Measurements from ENCODE around the gene FLOT1. TPM values are rescaled to one million over a fixed set of nuclear protein-coding genes. Genes with fewer than 3 reads are reported as not detected.

The FLOT1 gene
- total RNA-seq, 1 donor = 50.6 TPM

GRCh38 chr6:30747902-30748769, 5.6 kb upstream of the FLOT1 start:
- DNase-seq (ENCODE audit: low read depth in 2 of 3, low spot score in 2 of 3) = no peak

DNA sequence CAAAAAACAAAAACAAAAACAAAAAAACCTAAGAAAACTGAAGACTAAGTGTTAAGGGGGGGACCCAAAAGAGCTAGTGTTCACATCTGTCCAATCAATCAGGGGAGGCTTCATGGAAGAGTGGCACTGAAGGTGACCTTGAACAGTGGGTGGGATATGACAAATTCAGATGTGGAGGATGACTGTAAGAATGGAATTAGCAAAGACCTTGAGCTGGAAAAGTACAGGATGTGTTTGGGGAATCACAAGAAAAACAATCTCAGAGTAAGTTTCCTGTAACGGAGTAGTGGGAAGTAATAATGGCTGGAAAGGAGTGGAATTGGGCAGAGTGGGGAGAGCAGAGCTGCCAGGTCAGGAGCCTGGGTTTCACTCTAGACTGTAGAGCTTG, 4.8 kb upstream of the FLOT1 start:
- DNase-seq (ENCODE audit: low read depth in 2 of 3, low spot score in 2 of 3) = no peak

DNA sequence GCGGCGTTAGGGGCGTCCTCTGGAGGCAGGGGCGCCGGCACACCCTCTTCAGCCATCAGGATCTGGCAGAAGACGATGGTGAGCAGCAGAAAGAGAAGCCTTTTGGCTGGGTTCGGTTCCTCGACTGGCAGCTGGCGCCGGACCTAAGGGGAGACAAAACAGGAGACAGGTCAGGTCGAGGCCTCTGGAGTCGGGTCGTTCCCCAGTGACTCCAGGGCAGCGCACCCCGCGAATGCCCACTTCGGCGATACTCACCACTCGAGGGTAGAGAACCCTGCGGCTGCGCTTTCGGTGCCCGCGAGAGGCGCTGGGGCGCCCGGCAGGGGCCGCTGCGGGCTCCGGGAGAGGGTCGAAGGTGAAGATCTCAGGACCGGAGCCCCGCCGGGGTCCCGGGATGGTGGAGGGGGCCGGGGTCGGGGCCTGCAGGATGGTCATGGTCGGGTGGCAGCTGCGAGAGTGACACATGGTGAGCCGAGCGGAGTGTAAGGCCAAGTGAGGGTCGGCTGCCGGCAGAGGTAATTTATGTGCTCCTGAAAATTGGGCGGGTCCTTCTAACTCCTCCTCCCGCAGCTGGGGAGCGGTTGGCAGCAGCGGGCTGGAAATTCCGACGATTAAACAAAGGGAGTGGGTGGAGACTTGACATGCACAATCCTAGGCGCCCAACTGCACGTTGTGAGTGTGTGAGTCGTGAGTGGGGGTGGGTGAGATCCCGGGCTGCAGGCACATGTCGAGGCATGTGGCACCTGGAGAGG, 1.7 kb upstream of the FLOT1 start, which contains the start of gene IER3:
Gene IER3, minus strand, starts transcription at position 494 of the 752 bp plus-strand sequence. Its CDS starts 29 bp downstream, at position 465.
- peak in 2 of 3 donors; percentile 74 to 77 for DNase-seq (ENCODE audit: low read depth in 2 of 3, low spot score in 2 of 3)

DNA sequence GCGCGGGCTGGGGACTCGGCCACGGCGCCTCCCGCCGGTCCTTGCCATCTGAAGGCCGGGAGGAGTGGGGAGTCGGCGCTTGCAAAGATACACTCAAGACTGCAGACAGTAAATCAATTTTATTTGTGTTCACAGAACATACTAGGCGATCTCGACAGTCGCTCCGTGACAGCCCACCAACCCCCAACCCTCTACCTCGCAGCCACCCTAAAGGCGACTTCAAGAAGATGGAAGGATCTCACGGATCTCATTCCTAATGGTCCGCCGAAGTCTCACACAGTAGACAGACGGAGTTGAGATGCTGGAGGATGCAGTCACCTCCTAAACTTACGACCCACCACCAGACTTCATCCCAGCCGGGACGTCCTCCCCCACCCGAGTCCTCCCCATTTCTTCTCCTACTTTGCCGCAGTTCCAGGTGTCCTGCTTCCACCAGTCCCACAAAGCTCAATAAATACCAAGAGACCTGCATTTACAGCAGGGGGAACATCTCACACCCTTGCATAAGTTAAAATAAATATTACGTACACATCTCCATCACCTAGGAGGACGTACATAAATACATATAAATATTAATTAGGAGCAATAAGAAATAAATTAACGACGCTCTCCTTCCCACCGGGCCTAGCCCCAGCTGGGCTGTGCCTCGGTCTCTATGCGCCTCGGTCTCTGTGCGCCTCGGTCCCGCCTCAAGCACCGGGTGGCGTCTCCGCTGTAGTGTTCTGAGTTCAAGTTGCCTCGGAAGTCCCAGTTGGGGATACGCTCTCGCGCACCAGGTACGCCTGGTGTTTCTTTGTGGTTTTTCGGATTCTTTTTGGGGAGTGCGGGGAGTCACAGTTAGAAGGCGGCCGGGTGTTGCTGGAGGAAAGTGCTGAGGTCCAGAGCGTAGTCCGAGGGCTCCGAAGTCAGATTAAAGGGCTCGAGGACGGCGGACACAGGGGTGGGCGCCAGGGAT, 889 bp upstream of the FLOT1 start:
- DNase-seq (ENCODE audit: low read depth in 2 of 3, low spot score in 2 of 3) = no peak

GRCh38 chr6:30741789-30742315, 635 bp downstream of the FLOT1 start:
- no peak for DNase-seq (ENCODE audit: low read depth in 2 of 3, low spot score in 2 of 3)

GRCh38 chr6:30741063-30741779, 1.3 kb downstream of the FLOT1 start:
- no peak for DNase-seq (ENCODE audit: low read depth in 2 of 3, low spot score in 2 of 3)

- no peak for DNase-seq (ENCODE audit: low read depth in 2 of 3, low spot score in 2 of 3)
These were observed 2.0 kb downstream of the FLOT1 start for GRCh38 chr6:30740540-30740870.

DNA sequence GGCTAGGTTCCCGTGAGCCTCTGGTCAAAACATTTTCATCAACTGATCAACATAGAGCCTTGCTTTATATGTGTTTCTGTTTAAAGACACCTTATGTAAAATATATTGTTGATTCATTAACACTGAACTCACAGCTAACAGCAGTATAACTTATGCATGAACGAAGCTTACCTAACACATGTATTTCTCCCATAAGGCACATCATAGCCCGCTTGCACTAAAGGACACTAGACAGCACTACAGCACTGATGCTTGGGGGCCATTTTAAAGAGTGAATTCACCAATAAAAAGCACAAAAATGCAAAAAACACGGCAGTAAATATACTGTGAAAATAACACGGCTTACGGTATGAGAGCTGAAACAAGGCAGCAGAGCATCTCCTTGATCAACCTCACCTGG, 4.0 kb downstream of the FLOT1 start:
- no peak for DNase-seq (ENCODE audit: low read depth in 2 of 3, low spot score in 2 of 3)

DNA sequence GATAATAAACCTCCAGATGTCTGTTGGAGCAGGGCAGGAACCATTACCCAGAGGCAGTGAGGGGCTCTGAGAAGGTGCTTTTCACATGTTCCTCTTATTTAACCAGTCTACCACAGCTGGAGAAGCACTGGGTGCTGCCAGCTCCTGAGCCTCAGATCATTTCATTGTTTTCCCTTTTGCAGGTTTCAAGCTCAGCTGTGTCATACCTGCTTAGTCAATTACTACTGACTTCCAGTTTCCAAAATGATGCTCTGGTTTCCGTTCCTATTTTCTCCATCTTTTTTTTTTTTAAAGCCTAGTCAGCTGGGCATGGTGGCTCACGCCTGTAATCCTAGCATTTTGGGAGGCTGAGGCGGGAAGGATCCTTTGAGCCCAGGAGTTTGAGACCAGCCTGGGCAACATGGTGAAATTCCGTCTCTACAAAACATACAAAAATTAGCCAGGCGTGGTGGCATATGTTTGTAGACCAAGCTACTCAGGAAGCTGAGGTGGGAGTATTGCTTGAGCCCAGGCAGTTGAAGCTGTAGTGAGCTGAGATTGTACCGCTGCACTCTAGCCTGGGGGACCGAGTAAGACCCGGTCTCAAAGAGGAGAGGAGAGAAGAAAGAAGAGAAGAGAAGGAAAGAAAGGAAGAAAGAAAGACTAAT, 6.7 kb downstream of the FLOT1 start:
- DNase-seq (ENCODE audit: low read depth in 2 of 3, low spot score in 2 of 3) = no peak

DNA sequence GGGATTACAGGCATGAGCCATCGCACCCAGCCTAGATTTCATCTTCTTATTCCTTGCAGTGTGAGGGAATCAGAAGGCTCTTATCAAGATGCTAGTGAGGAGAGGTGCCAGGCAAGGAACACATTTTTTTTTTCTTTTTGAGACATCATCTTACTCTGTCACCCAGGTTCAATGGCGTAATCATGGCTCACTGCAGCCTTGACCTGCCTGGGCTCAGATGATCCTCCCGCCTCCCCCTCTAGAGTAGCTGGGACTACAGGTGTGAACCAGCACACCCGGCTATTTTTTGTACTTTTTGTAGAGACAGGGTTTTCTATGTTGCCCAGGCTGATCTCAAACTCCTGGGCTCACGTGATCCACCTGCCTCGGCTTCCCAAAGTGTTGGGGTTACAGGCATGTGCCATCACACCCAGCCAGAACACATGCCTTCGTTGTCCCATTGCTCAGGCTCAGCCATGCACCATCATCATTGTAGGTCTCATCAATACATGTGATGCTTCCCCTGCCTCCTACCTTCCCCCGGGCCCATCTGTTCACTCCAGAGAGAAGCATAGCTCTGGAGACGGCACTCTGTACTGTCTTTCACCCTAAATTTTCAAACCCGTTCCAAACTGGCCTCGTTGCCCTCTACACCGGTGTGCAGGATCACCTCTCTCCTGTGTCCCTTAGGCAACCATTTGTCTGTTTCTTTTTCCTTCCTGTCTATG, 10.1 kb downstream of the FLOT1 start:
- DNase-seq (ENCODE audit: low read depth in 2 of 3, low spot score in 2 of 3) = no peak

- peak in 2 of 3 donors; percentile 78 to 83 for DNase-seq (ENCODE audit: low read depth in 2 of 3, low spot score in 2 of 3)
These were observed 11.7 kb downstream of the FLOT1 start for GRCh38 chr6:30730601-30731435.

DNA sequence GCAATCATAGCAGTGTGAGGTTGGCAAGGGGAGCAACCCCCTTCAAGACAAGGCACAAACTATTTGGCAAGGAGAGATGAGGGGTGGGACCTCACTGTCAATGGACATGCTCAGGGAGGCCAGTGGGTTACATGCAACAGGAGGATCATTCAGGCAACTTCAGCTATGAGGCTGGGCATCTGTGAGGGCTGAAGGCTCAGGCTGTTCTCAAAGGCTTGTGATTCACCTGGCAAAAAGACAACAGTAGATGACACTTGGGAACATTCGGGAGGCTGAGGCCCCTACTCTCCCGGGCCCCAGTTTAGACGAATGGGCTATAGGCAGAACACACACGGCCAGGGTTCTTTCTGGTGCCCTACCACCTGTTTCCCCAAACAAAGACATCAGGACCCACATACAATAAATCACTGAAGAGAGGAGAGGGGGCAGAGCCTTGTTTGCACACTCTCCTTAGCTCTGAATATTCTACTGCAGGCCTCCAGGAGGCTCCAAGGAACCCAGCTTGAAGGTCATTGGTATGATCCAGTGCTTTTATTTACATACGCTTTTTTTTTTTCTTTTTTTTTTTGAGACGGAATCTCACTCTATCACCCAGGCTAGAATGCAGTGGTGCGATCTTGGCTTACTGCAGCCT, 14.4 kb downstream of the FLOT1 start:
- DNase-seq (ENCODE audit: low read depth in 2 of 3, low spot score in 2 of 3) = peak in 1 of 3 donors; percentile 31

DNA sequence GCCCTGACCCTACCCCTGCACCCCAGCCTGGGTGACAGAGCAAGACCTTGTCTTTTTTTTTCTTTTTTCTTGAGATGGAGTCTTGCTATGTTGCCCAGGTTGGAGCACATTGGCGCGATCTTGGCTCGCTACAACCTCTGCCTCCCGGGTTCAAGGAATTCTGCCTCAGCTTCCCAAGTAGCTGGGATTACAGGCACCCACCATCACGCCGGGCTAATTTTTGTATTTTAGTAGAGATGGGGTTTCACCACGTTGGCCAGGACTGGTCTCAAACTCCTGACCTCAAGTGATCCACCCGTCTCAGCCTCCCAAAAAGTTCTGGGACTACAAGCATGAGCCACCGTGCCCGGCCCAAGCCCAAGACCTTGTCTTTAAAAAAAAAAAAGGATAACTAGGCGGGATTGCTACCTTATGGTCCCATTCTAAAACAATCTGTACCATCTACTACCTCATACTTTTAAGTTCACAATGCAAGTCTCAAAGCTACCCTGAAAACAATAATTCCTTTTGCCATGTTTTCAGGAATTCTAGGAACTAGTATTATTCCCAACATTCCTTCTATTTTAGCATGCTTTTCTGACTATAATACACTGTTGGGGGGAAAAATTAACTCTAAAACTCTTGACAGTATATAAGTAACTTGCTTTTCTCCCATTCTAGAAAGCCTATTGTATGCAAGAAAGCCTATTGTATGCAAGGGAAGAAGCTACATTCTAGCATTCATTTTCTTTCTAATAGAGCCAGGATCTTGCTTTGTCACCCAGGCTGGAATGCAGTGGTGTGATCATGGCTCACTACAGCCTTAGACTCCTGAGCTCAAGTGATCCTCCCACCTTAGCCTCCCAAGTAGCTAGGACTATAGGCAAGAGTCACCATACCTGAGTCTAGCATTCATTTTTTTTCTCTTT, 15.7 kb downstream of the FLOT1 start:
- no peak for DNase-seq (ENCODE audit: low read depth in 2 of 3, low spot score in 2 of 3)

DNA sequence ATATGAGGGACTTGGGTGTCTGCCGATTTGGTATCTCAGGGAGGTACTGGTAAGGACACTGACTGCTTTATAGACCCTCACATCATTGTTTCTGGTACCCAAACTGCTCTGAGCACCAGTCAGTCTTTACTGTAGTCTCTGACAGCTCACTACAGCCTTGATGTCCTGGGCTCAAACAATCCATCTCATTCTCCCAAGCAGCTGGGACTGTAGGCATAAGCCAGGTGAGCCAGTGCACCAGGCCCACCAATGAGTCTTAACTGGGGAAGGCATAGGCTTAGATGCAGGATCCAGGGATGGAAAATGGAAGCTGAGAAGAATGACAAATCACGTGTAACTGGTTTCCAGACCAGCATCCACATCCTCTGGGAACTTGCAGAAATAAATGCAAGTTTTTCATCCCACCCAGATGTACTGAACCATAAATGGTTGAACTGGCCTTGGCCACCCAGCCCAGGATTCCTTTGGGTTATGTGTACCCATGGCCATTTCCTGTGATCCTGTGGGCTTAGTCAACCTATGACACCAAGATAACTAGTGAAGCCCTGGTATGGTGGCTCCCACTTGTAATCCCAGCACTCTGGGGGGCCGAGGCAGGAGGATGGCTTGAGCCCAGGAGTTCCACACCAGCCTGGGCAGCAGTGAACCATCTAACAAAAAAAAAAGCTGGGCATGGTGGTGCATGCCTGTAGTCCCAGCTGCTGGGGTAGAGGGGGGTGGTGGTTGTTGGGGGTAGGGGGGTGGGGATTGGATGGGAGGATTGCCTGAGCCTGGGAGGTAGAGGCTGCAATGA, 16.6 kb downstream of the FLOT1 start:
- DNase-seq (ENCODE audit: low read depth in 2 of 3, low spot score in 2 of 3) = no peak

DNA sequence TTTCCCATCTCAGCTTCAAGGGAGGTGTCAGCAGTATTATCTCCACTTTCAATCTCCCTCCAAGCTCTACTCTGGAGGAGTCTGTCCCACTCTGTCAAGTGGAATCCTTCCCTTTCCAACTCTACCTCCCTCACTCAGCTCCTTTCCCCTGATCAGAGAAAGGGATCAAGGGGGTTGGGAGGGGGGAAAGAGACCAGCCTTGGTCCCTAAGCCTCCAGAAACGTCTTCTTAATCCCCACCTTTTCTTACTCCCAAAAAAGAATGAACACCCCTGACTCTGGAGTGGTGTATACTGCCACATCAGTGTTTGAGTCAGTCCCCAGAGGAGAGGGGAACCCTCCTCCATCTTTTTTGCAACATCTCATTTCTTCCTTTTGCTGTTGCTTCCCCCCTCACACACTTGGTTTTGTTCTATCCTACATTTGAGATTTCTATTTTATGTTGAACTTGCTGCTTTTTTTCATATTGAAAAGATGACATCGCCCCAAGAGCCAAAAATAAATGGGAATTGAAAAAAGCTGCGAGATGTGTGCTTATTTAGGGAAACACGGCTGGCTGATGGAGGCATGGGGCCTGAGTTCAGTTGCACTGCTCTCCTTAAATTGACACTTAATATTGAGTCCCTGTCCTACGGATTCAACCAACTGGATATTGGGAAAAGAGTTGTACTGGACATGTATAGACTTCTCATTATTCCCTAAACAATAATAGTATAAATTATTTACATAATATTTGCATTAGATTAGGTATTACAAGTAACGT, 17.4 kb downstream of the FLOT1 start:
- no peak for DNase-seq (ENCODE audit: low read depth in 2 of 3, low spot score in 2 of 3)
